Ureter (tissue), 1 donor: ENCODE measurements around the gene MMP12. TPM values are rescaled to one million over a fixed set of nuclear protein-coding genes. Genes with fewer than 3 reads are reported as not detected.

Source experiments
- total RNA-seq: library from RNA; stranded (reverse); gene quantifications from one replicate; pipeline ENCODE4 v1.2.4, GENCODE V29; 2023
- donor health status: DM: yes; HTN: yes; CAD: no.

Gene MMP12
- total RNA-seq, 1 donor from 2014 or later: not detected

Other genes starting within 250 kb of the MMP12 start
- gene MMP20, start 249.7 kb downstream of the MMP12 start, total RNA-seq: not detected
- not detected for gene MMP27, start 169.2 kb downstream of the MMP12 start, total RNA-seq
- gene MMP8, start 150.0 kb downstream of the MMP12 start, total RNA-seq: not detected
- not detected for gene MMP10, start 94.4 kb downstream of the MMP12 start, total RNA-seq
- gene MMP1, start 76.8 kb downstream of the MMP12 start, total RNA-seq: 0.57 TPM
- not detected for gene MMP3, start 31.4 kb downstream of the MMP12 start, total RNA-seq
- not detected for gene MMP13, start 80.8 kb upstream of the MMP12 start, total RNA-seq
- 21.0 TPM for gene DCUN1D5, start 217.2 kb upstream of the MMP12 start, total RNA-seq
- 26.2 TPM for gene DYNC2H1, start 234.4 kb upstream of the MMP12 start, total RNA-seq